ENCODE data around the gene ITSN1. TPM values are rescaled to one million over a fixed set of nuclear protein-coding genes. Genes with fewer than 3 reads are reported as not detected.

ITSN1 gene
- polyA plus RNA-seq, 1 donor from 2014 or later = 35.1 TPM

DNA sequence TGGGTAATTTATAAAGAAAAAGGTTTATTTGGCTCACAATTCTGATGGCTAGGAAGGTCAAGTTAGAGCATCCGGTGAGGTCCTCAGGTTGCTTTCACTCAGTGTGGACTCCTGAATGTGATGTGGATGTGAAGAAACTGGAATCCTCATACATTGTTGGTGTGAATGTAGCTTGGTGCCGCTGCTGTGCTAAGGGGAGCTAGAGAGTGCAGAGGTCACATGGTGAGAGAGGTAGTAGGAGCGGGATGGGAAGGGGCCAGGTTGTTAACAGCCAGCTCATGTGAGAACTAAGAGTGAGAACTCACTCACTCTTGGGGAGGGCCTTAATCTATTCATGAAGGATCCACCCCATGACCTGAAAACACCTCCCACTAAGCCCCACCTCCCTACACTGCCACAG, 21.8 kb downstream of the ITSN1 start:
- Histone ChIP-seq H3K36me3 (ENCODE audit: insufficient read depth, low read length) (no peaks in the 10 kb centered on the region), H3K4me3 (ENCODE audit: low read length) (no peak overlapping the region), H3K27me3 (ENCODE audit: insufficient read depth, low read depth, low read length) (no peaks in the 10 kb centered on the region), H4K20me1 (ENCODE audit: insufficient read depth) (no peaks in the 10 kb centered on the region), H3K4me2 (ENCODE audit: low read length) (no peak overlapping the region), H3K79me2 (replicated peaks; ENCODE audit: insufficient read depth, low read length) (peaks cover 68% of the 10 kb centered on the region), H3K27ac (ENCODE audit: low read length) (no peak overlapping the region), H2AFZ (ENCODE audit: low read depth, low read length) (no peak overlapping the region), H3F3A (ENCODE audit: insufficient read depth, low read length, poor library complexity, severe bottlenecking) (no peaks in the 10 kb centered on the region), H3K9me2 (ENCODE audit: insufficient read depth, low read length) (no peaks in the 10 kb centered on the region), H3K9me3 (ENCODE audit: low read length) (no peaks in the 10 kb centered on the region), H3K9ac (ENCODE audit: low read length) (no peak overlapping the region)
- TF ChIP-seq MXI1 (conservative IDR thresholded peaks at IDR 0.05; ENCODE audit: poor library complexity, severe bottlenecking) (no peak), TAF1 (IDR thresholded peaks at IDR 0.05; ENCODE audit: low read depth) (no peak), EP300 (conservative IDR thresholded peaks at IDR 0.05; ENCODE audit: poor library complexity, severe bottlenecking) (no peak), POLR2AphosphoS5 (IDR thresholded peaks at IDR 0.05) (no peak), SMC3 (conservative IDR thresholded peaks at IDR 0.05; ENCODE audit: poor library complexity) (no peak), RAD21 (conservative IDR thresholded peaks at IDR 0.05) (no peak), EZH2 (IDR thresholded peaks at IDR 0.05; ENCODE audit: borderline replicate concordance, insufficient read depth, low read length, poor library complexity, severe bottlenecking) (no peak), CTCF (IDR thresholded peaks at IDR 0.05; ENCODE audit: poor library complexity, severe bottlenecking) (no peak)
- TF ChIP-seq, protein P1, sequence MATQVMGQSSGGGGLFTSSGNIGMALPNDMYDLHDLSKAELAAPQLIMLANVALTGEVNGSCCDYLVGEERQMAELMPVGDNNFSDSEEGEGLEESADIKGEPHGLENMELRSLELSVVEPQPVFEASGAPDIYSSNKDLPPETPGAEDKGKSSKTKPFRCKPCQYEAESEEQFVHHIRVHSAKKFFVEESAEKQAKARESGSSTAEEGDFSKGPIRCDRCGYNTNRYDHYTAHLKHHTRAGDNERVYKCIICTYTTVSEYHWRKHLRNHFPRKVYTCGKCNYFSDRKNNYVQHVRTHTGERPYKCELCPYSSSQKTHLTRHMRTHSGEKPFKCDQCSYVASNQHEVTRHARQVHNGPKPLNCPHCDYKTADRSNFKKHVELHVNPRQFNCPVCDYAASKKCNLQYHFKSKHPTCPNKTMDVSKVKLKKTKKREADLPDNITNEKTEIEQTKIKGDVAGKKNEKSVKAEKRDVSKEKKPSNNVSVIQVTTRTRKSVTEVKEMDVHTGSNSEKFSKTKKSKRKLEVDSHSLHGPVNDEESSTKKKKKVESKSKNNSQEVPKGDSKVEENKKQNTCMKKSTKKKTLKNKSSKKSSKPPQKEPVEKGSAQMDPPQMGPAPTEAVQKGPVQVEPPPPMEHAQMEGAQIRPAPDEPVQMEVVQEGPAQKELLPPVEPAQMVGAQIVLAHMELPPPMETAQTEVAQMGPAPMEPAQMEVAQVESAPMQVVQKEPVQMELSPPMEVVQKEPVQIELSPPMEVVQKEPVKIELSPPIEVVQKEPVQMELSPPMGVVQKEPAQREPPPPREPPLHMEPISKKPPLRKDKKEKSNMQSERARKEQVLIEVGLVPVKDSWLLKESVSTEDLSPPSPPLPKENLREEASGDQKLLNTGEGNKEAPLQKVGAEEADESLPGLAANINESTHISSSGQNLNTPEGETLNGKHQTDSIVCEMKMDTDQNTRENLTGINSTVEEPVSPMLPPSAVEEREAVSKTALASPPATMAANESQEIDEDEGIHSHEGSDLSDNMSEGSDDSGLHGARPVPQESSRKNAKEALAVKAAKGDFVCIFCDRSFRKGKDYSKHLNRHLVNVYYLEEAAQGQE (IDR thresholded peaks at IDR 0.05; ENCODE audit: borderline replicate concordance) = no peak

- no peaks in the 10 kb centered on the region for H3K9me3 ChIP-seq (ENCODE audit: low read length)
- H4K20me1 ChIP-seq (ENCODE audit: insufficient read depth) = no peaks in the 10 kb centered on the region
- H3K79me2 ChIP-seq (replicated peaks; ENCODE audit: insufficient read depth, low read length) = peaks cover 56% of the 10 kb centered on the region
- H3K36me3 ChIP-seq (ENCODE audit: insufficient read depth, low read length) = no peaks in the 10 kb centered on the region
- no peaks in the 10 kb centered on the region for H3K9me2 ChIP-seq (ENCODE audit: insufficient read depth, low read length)
- H3F3A ChIP-seq (ENCODE audit: insufficient read depth, low read length, poor library complexity, severe bottlenecking) = no peaks in the 10 kb centered on the region
- no peak overlapping the region for H3K4me3 ChIP-seq (ENCODE audit: low read length)
- no peak overlapping the region for H3K27ac ChIP-seq (ENCODE audit: low read length)
- no peak overlapping the region for H3K4me2 ChIP-seq (ENCODE audit: low read length)
- no peak overlapping the region for H3K9ac ChIP-seq (ENCODE audit: low read length)
- TF ChIP-seq EZH2 (IDR thresholded peaks at IDR 0.05; ENCODE audit: borderline replicate concordance, insufficient read depth, low read length, poor library complexity, severe bottlenecking) (no peak), SMC3 (conservative IDR thresholded peaks at IDR 0.05; ENCODE audit: poor library complexity) (no peak), CTCF (IDR thresholded peaks at IDR 0.05; ENCODE audit: poor library complexity, severe bottlenecking) (no peak), MXI1 (conservative IDR thresholded peaks at IDR 0.05; ENCODE audit: poor library complexity, severe bottlenecking) (no peak), POLR2AphosphoS5 (IDR thresholded peaks at IDR 0.05) (no peak), RAD21 (conservative IDR thresholded peaks at IDR 0.05) (no peak), EP300 (conservative IDR thresholded peaks at IDR 0.05; ENCODE audit: poor library complexity, severe bottlenecking) (no peak), TAF1 (IDR thresholded peaks at IDR 0.05; ENCODE audit: low read depth) (no peak)
- H3K27me3 ChIP-seq (ENCODE audit: insufficient read depth, low read depth, low read length) = no peaks in the 10 kb centered on the region
- no peak overlapping the region for H2AFZ ChIP-seq (ENCODE audit: low read depth, low read length)
Measured at GRCh38 chr21:33666153-33666552, 23.9 kb downstream of the ITSN1 start.
